HEK293 (cell line): ENCODE results near the gene GTPBP3.

Experiments
- CTCF ChIA-PET: fragments of 350-600 bp; formaldehyde crosslinking; extraction: SDS; loops from one replicate; lab custom pipeline; 2021; ENCODE audit warnings: antibody characterized with exemption; lab: Yijun Ruan, JAX
- POLR2A ChIA-PET: fragments of 300-600 bp; formaldehyde crosslinking; extraction: SDS; loops from one replicate; lab custom pipeline; 2020; ENCODE audit warnings: antibody characterized with exemption, inconsistent platforms; lab: Yijun Ruan, JAX
- H3K27ac ChIP-seq: fragments of 200-500 bp; sonication (Bioruptor generic); 2 replicates; pipeline ENCODE4 v1.5.1; 2014; ENCODE audit warnings: low read depth, low read length, control low read depth, inconsistent platforms; ENCODE audit errors: extremely low read depth
- H3K36me3 ChIP-seq, 2 experiments: fragments of 200-500 bp in 1 of 2; sonication (Bioruptor generic) in 1 of 2; 1 replicate in 1 of 2; 2 replicates in 1 of 2; pipeline ENCODE4 v1.5.1; 2014 to 2017; ENCODE audit warnings: inconsistent platforms in 2 of 2, low read length in 2 of 2; ENCODE audit not compliant: control insufficient read depth in 2 of 2, insufficient read depth in 1 of 2
- H3K4me1 ChIP-seq: fragments of 200-500 bp; sonication (Bioruptor generic); 2 replicates; pipeline ENCODE4 v1.5.1; 2014; ENCODE audit warnings: mild to moderate bottlenecking, low read length, inconsistent platforms; ENCODE audit not compliant: control insufficient read depth, insufficient read depth
- H3K4me3 ChIP-seq: 2 replicates; pipeline ENCODE4 v1.5.1; 2011; ENCODE audit warnings: low read depth, mild to moderate bottlenecking, control low read depth, low read length, moderate library complexity
- H3K9me3 ChIP-seq: fragments of 200-500 bp; sonication (Bioruptor generic); 2 replicates; pipeline ENCODE4 v1.5.1; 2014; ENCODE audit warnings: low read depth, low read length, inconsistent platforms; ENCODE audit not compliant: control insufficient read depth, insufficient read depth
- ATF2 ChIP-seq: fragments of 450-650 bp; formaldehyde crosslinking; IDR thresholded peaks from 2 replicates; pipeline ENCODE4 v1.5.1; 2016; ENCODE audit warnings: missing biosample characterization, missing genetic modification characterization, low read depth
- KLF10 ChIP-seq: fragments of 450-650 bp; IDR thresholded peaks from 2 replicates; pipeline ENCODE4 v1.5.1; 2018; ENCODE audit warnings: missing biosample characterization, mild to moderate bottlenecking, missing genetic modification characterization
- KLF9 ChIP-seq: fragments of 450-650 bp; formaldehyde crosslinking; IDR thresholded peaks from 2 replicates; pipeline ENCODE4 v1.5.1; 2016; ENCODE audit warnings: missing biosample characterization, missing genetic modification characterization, low read depth
- MYNN ChIP-seq: fragments of 450-650 bp; formaldehyde crosslinking; IDR thresholded peaks from 2 replicates; pipeline ENCODE4 v1.5.1; 2016; ENCODE audit warnings: missing biosample characterization, missing genetic modification characterization, borderline replicate concordance
- PRDM1 ChIP-seq: fragments of 450-650 bp; formaldehyde crosslinking; IDR thresholded peaks from 2 replicates; pipeline ENCODE4; 2016; ENCODE audit warnings: missing biosample characterization, missing genetic modification characterization
- PRDM10 ChIP-seq: fragments of 450-650 bp; formaldehyde crosslinking; IDR thresholded peaks from 2 replicates; pipeline ENCODE4 v1.5.1; 2016; ENCODE audit warnings: missing biosample characterization, missing genetic modification characterization
- PRDM6 ChIP-seq: fragments of 450-650 bp; formaldehyde crosslinking; IDR thresholded peaks from 2 replicates; pipeline ENCODE4 v1.5.1; 2017; ENCODE audit warnings: missing biosample characterization, missing genetic modification characterization
- ZFP69B ChIP-seq: fragments of 450-650 bp; formaldehyde crosslinking; IDR thresholded peaks from 2 replicates; pipeline ENCODE4 v1.5.1; 2016; ENCODE audit warnings: missing biosample characterization, missing genetic modification characterization
- ZNF146 ChIP-seq: fragments of 450-650 bp; formaldehyde crosslinking; IDR thresholded peaks from 2 replicates; pipeline ENCODE4 v1.5.1; 2016; ENCODE audit warnings: missing biosample characterization, missing genetic modification characterization
- ZNF274 ChIP-seq, 2 experiments: fragments of 200-500 bp in 1 of 2; fragments of 450-650 bp in 1 of 2; sonication (Bioruptor generic) in 1 of 2; formaldehyde crosslinking in 1 of 2; IDR thresholded peaks; 2 replicates each; pipeline versions ENCODE4 v1.5.1 to v1.6.1; 2014 to 2016; ENCODE audit warnings: borderline replicate concordance in 1 of 2, inconsistent platforms in 1 of 2, low read length in 1 of 2, missing biosample characterization in 1 of 2, missing genetic modification characterization in 1 of 2
- ZNF449 ChIP-seq: fragments of 450-650 bp; formaldehyde crosslinking; IDR thresholded peaks from 2 replicates; pipeline ENCODE4 v1.5.1; 2017; ENCODE audit warnings: missing biosample characterization, mild to moderate bottlenecking, missing genetic modification characterization, moderate library complexity
- ZNF48 ChIP-seq: fragments of 450-650 bp; formaldehyde crosslinking; IDR thresholded peaks from 2 replicates; pipeline ENCODE4 v1.5.1; 2016; ENCODE audit warnings: missing biosample characterization, missing genetic modification characterization
- ZNF544 ChIP-seq: fragments of 450-650 bp; formaldehyde crosslinking; IDR thresholded peaks from 2 replicates; pipeline ENCODE4 v1.5.0; 2017; ENCODE audit warnings: missing biosample characterization, missing genetic modification characterization
- ZNF621 ChIP-seq: fragments of 450-650 bp; formaldehyde crosslinking; IDR thresholded peaks from 2 replicates; pipeline ENCODE4 v1.5.1; 2017; ENCODE audit warnings: missing biosample characterization, missing genetic modification characterization
- ZNF792 ChIP-seq: fragments of 450-650 bp; formaldehyde crosslinking; IDR thresholded peaks from 2 replicates; pipeline ENCODE4 v1.5.1; 2016; ENCODE audit warnings: missing biosample characterization, missing genetic modification characterization
- ZNF830 ChIP-seq: fragments of 450-650 bp; IDR thresholded peaks from 2 replicates; pipeline ENCODE4 v1.5.0; 2018; ENCODE audit warnings: missing biosample characterization, missing genetic modification characterization, low read depth, mild to moderate bottlenecking, moderate library complexity

GTPBP3 gene

DNA sequence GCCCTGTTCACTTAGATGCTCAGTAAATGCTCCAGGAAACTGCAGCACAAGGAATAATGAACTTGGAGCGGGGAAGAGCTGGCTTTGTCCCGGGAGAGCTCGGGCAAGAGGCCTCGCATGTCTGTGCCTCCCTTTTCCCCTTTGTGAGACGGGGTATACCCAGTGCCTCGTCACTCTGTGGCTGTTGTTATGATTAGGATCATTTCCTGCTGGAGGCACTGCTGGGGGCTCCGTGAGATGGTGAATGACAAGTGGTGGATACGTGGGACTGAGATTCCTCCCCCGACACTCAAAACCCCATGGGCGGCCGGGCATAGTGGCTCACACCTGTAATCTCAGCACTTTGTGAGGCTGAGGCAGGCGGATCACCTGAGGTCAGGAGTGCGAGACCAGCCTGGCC, 40.9 kb downstream of the GTPBP3 start (continued):
- TF ChIP-seq PRDM10 (tag by site-specific recombination) (no peak), ZNF830 (tag by site-specific recombination) (no peak), PRDM6 (tag by site-specific recombination) (no peak), KLF9 (tag by site-specific recombination) (no peak), ZNF792 (tag by site-specific recombination) (no peak), ZFP69B (tag by site-specific recombination) (no peak), ZNF146 (no peak), ZNF621 (tag by site-specific recombination) (no peak), PRDM1 (no peak), MYNN (no peak), ZNF274 (IDR thresholded peaks at IDR 0.05; ENCODE audit: low read length) (no peak), ZNF274 (tag by site-specific recombination; IDR thresholded peaks at IDR 0.05; ENCODE audit: borderline replicate concordance) (no peak), ATF2 (tag by site-specific recombination) (no peak)
- TF ChIP-seq, all 188 proteins: peak for 0

DNA sequence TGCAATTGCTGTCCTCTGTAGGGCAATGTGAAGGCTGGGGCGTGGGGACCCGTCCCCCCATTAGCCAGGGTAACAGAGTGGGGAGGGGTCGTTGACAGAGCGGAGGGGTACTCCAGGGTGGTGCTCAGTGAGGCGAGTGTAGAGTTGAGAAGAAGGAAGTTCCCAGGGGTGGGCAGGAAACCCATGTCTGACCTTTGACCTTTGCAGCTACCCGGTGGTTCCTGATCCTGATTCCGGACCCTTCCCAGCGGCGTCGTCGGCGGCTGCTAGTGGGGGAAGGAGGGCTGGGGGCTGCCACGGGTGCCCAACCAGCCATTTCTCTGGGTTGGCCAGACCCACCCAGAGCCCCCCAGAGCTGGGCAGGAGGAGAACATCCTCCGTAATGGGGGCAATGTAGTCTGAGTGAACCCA, 41.9 kb downstream of the GTPBP3 start:
- ChIA-PET CTCF (no interaction called here), POLR2A (no interaction called here)
- Histone ChIP-seq H3K36me3 (no peaks in the 10 kb centered on the region), H3K9me3 (no peaks in the 10 kb centered on the region), H3K4me1 (no peaks in the 10 kb centered on the region), H3K27ac (no peak overlapping the region), H3K4me3 (no peak overlapping the region)
- TF ChIP-seq ZNF449 (tag by site-specific recombination) (peak; percentile 88), KLF10 (tag by site-specific recombination) (no peak), ZNF544 (tag by site-specific recombination) (no peak), ZNF48 (tag by site-specific recombination) (no peak)
